Medulla oblongata (tissue), 1 donor: ENCODE measurements around the gene NFIB.

Source experiments
- DNase-seq: peaks from one replicate; pipeline ENCODE4 v3.0.0-alpha.2; 2015; ENCODE audit errors: extremely low spot score

Gene NFIB

GRCh38 chr9:14077672-14078071 lies 236.3 kb downstream of the NFIB start:
- no peak for DNase-seq

- no peak for DNase-seq
Measured at GRCh38 chr9:14075218-14075617, 238.7 kb downstream of the NFIB start.

- no peak for DNase-seq
Measured at GRCh38 chr9:14072850-14073249, 241.1 kb downstream of the NFIB start.

DNA sequence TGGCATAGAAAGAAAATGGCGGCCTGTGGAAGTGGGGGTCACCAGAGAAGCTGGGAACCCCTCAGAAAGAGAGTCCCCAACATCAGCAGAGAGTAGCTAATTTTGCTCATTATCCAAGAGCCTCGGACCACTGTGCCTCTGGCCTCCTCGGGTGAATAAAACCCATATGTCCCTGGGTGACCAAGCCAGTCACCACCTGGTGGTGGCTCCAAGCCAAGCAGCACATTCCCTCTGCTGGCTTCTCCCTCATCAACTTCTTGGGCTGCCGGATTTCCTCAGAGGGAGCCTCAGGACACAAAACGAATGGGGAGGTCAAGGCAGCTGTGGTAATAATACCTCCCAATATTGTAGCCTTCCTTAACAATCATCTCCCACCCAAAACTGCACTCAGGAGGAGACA lies 242.5 kb downstream of the NFIB start:
- DNase-seq, result no peak

GRCh38 chr9:14068690-14069089 lies 245.3 kb downstream of the NFIB start:
- DNase-seq, result no peak

GRCh38 chr9:14066831-14067230 lies 247.1 kb downstream of the NFIB start:
- DNase-seq, result no peak

DNA sequence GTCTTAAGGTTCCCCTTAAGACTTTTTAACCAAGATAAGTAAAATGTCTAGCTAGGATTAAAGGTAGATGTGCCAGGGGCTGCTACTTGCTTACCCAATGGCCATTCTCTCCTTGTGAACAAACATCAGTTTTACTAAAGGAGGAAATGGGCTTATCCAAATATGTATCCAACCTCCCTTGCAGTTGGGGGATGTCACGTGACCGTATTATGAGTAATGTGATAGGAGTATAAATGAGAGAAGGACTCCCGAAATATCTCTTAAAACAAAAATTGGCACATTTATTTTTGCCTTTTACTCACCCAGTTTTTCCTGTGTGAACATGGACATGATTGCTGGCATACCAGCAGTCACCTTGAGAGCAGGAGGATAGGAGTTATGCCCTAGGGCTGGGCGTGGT lies 247.9 kb downstream of the NFIB start:
- DNase-seq, result no peak

DNA sequence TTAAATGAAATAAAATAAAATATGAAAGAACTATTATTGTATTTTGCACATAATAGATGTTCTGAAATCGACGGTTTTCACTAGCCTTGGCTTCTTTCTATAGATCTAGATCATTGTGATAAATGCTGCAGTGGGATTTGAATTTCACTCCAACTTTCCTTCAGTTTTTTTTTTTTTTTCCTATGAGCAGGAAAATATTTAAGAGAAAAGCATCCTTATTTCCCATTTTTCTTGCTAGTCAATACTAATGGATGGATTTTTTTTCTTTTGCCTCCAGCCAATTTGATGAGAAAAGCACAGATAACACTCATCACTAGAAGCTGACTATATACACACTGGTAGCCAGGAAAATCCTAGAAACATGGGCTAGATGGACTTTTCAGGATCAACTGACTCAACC lies 249.0 kb downstream of the NFIB start:
- DNase-seq, result no peak

DNA sequence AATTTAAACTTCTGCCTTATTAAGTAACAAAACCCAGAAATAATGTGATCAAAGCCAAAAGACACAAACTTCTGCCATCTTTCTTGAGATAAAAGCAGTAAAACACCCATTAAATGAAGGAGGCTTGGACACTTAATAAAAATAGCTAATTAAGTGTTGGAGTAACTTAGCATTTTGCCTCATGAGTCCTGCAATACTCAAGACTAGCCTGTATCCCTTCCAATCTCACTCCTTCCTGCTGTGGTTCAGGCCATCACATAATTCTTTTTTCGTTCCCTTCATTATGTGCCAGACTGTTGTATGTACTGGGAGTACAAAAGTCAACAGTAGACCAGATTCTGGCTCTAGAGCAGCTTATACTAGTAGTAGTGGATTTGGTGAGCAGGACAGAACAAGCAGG lies 250.2 kb downstream of the NFIB start:
- DNase-seq, result no peak

DNA sequence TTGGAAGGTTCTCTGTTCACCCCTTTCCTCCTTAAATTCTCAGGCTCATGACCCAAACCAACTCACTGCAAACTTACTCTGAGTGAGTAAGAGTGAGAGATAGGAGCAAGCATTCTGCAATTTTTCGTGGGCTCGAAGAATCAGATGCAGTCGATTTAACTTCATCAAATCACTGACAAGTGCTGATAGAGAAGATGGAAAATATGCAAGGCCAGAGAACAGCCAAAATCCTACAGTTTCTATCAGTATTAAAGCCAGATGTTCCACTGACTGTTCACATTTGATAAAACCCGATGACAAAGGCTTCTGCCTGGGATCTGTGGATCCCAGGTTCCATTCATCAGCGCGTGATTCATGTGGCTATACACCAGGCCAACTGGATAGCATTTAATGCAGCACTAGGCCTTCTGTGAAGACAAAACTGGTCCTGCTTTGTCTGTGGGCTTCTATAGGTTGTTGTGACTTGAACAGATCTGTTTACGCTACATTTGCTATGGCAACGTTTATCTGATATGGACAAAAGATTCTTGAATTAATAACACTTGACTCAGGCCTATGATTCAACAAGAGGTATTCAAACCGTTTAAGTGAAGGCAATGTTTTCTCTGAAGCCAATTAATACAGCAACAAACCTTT lies 251.2 kb downstream of the NFIB start:
- DNase-seq, result no peak

- no peak for DNase-seq
Measured at GRCh38 chr9:14061936-14062585, 251.9 kb downstream of the NFIB start.

DNA sequence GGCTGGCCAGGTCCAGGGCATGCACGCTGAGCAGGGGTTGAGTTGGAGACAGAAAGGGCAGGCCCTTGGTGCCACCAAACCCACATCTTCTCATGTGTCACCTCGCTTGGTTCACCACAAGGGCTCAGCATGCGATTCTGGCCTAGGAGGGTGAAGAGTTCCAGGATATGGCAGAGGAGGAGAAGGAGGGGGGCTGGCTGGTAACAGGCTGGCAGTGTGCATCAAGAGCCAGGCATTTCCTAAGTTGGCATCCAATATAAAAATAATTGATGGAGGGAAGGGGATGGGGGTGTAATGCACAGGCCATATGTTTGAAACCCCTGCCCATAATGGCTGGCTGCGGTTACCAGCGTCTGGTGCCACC lies 255.6 kb downstream of the NFIB start:
- no peak for DNase-seq

GRCh38 chr9:14057368-14058324 lies 256.3 kb downstream of the NFIB start:
- no peak for DNase-seq

GRCh38 chr9:14056316-14056861 lies 257.6 kb downstream of the NFIB start:
- no peak for DNase-seq

DNA sequence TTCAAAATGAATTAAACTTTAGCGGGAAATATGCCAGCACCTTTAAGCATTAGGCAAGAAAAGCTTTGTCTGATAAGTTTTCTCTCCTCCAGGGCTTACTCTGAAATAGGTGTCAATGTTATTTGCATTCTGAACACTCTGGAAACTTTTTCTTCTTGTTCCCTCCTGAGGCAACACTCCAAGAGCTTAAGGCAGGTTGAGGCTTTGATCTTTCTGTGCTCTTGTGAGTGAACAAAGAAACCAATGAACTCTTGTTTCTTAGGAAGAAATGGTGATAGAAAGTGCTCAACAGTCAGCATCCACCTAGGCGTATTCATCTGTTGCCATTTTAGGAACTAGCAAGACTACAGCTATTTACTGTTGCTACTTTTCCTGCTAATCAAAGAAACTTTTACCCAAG lies 259.8 kb downstream of the NFIB start:
- no peak for DNase-seq

DNA sequence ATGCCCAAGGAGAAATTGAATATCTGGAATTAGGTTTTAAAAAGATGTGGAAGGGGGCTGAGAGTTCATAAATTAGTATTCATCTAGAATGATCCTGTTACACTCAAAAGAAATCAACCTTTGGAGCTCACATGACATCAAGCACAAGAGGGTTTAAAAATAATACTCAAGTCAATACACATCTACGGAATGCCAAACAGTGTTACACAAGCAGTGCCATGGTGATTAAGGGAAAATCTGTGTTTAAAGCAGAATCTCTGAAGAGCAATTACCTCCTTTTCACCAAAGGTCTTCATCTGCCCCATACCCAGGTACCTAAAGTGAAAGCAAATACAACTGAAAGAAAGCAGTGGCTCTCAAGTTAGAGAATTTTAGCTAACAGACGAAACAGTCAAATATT lies 261.6 kb downstream of the NFIB start:
- no peak for DNase-seq

DNA sequence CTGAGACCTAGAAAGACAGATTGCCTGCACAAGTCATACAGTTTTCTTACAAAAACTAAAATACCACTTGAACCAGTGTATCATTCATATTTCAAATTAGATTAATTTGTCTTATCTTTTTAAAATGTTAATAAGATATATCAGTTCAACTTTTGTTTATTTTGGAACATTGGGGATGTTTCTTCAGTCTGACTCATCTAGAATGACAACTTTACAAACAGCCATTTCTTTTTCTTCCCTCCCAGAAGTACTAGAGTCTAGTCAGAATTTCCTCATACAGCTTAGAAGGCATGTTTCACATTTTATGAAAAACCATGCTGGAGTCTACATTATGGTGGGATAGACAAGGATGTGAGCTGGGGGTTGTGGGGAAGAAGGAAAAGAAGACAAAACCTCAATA lies 262.5 kb downstream of the NFIB start:
- DNase-seq, result no peak

GRCh38 chr9:14043483-14043882 lies 270.5 kb downstream of the NFIB start:
- DNase-seq, result no peak

GRCh38 chr9:14037331-14037730 lies 276.6 kb downstream of the NFIB start:
- no peak for DNase-seq

DNA sequence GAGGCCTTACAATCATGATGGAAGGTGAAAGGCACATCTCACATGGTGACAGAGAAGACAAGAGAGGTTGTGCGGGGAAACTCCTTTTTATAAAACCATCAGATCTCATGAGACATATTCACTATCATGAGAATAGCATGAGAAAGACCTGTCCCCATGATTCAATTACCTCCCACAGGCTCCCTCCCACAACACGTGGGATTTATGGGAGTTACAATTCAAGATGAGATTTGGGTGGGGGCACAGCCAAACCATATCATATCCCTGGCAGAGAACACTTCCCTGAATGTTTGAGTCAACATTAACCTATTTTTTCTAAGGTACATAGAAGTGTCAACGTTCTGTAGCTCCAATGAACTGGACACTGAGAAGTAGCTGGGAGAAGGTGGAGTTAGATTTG lies 280.9 kb downstream of the NFIB start:
- DNase-seq, result no peak
